GM19397 (cell line): ENCODE results near the gene PYGM.
A peak's percentile ranks its signal among the peaks of the same experiment; 100 is the strongest.

Experiments used
- ATAC-seq: cut with Tn5 transposase; IDR thresholded peaks from one replicate; pipeline ENCODE4 v1.9.1; 2021; ENCODE audit warnings: mild to moderate bottlenecking, moderate library complexity; ENCODE audit not compliant: unreplicated experiment

Gene PYGM

DNA sequence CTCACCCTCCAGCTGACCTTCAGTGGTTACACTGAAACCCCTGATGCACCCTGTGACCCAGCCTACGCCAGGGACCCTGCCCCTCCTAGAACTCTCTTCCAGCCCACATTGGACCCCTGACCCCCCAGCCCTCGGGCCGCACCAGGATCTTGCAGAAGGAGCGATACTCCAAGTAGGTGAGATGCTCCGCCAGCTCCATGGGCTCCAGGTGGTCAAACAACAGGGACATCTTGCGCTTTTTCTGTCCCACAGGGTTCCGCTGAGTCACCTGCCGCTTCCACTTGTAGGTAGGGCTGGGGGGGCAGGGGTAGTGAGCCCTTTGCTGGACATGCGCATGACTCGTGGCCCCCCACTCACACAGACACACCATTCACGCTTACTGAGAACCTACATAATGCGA, 19.9 kb downstream of the PYGM start:
- ATAC-seq = no peak

DNA sequence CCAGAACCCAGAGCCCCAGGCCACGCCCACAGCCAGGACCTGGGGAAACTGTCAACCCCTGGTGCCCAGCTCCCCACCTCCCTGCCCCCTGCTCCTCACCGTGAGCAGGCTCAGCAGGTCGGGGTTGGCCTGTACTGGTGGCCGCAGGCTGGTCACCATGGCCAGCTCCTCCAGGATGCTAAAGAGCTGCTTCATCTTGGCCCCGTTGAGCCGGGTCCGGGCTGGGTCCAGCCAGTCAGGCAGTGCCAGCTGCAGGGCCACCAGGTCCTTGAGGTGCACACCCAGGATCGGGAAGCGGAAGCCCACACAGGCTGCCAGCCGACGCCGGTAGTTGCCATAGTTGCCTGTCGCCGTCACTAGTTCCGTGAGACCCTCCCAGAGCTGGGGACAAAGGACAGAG, 23.1 kb downstream of the PYGM start:
- no peak for ATAC-seq

DNA sequence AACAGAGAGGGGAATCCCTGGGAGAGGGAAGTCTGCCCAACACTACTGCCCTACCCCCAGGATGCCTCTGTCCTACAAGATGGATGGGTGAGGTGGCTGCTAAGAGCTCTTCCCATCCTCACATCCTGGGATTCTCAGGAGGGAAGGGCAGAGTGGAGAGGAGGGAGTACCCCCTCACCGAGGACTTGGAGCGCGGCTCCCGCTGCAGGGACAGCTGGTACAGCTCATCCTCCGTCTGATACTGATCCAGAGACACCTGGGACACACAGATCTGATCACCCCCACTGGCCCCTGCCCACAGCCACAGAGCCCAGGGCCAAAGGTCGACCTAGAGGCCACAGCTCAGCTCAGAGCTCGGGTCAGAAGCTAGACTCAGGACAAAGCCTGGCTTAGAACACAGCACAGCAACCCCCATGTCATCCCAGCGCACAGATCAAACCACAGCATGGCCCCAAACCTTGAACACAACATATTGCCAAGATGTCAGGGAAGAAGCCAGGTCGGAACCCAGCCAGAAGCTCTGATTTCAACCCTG, 24.0 kb downstream of the PYGM start:
- no peak for ATAC-seq

DNA sequence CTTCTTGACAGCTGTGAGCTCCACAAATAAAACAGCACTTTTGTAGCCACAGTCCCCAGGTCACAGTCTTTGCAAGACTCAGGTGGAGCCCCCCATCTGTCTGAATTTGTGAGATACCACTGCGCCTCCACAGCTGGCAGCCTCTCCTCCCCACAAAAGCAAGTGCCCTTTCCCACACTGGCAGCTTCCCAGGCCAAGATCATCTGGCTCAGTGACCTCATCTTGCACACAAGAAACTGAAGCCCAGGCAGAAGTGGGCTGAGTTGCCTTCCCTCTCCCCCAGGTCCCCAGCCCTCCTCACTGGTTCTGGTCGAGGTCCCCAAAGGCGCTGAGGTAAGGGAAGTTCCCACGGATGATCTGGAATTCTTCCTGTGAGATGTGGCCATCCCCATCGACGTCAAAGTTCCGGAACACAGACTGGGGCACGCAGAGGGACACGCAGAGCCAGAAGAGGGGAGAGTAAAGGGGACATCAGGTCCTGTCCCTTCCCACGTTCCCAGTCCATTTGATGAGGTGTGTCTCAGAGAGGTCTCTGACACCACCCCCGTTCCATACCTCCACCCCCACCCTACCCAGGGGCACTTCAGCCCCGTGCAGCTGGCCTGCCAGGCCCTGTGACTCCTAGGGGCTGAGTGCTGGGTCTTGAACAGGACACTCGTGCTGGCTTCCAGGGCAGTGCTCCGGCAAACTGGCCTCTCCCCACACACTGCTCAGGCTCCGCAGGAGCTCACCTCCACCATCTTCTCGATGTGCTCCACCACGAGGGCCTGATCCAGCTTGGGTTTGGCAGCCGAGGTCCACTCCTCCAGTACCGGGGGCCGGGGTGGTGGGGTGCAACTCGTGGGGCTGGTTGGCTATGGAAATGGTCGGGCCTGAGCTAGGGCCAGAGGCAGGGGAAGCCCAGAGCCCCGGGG, 24.7 kb downstream of the PYGM start:
- no peak for ATAC-seq

DNA sequence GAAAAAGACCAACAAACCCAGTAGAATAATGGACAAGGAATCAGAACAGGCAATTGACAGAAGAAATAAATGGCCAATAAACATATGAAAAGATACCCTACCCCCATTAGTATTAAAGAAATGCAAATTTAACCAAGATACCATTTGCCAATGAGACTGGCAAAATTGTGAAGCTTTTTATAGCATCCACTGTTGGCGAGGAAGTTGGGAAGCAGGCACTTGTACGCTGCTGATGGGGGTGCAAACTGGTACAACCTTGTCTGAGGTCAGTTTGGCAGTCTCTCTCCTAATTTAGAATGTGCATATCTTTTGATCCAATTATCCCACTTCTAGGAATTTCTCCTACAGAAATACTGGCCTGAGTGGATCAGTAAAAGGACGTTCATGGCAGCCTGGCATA, 28.2 kb downstream of the PYGM start:
- ATAC-seq = no peak

DNA sequence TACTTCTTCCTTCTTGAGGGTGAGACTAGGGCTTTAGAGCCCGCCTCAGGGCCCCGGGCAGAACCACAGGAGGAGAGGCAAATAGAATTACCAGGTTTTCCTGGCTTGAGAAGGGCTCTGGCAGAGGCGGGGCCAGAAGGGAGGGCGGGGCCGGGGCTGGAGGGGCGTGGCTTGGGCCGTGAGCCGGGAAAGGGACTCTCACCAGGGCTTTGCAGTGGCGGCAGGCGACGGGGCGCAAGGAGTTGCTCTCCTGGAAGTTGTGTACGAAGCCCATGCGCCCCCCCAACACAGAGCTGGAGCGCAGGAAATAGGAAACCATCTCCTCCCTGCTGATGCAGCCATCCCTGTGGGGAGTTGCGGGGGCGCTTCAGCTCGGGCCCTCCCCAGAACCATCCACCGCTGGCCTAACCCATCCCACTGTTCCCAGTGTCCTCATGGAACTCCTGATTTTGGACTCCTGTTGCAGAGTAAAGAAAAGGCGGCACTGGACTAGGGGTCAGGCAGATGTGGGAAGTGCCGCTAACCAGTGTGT, 29.9 kb downstream of the PYGM start:
- no peak for ATAC-seq

DNA sequence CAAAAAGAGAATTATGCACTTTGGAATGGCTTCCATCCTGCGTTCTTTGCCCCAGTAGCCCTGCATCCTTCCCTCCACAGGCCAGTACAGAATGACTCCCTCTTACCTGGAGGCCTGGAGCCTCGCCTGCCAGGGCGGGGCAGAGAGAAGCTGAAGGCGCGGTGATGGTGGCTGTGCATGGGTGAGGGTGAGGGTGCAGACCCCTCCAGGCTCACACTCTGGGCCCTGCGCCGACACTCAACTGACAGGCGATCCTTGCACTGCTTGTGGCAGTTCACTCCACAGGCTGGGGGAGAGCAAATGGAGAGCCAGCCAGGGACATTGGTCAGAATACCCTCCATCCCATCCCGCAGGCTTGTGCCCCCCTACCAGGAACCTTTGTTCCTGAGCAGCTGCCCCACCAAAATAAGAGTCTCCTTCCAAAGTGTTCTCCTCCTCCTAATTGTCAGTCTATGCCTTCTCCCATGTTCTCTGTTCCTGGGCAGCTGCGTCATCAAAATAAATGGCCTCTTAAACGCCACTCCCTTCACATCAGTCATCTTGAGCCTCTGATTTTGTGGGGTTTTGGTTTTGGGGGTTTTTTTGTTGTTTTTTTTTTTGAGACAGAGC, 30.9 kb downstream of the PYGM start:
- no peak for ATAC-seq

DNA sequence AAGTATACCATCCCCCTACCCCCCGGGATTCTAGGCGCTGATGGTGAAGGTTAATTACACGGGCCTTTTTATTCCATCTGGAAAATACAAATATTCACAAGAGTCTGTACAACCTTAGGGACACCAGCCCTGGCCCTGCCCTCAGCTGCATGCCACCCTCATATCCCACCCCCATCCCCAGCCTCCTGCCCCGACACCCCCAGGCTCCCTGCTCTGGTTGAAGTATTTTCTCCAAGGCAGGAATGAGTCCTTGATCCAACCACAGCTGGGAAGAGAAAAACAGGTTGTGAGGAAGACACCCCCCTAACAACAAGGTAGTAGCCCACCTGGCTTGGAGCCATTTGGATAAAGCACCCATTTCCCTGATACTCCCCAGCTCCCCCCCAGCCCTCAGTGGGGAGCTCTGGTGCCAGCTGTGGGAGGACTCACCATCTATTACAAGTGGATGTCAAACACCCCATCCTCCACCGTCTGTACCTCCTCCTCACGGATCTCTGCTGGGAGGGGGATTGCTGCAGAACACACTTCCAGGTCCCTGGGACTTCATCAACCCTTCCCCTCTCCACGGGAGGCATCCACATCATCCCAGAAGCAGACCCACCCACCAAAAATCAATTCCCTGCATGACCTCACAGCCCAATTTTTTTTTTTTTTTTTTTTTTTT, 32.8 kb downstream of the PYGM start:
- ATAC-seq = no peak

DNA sequence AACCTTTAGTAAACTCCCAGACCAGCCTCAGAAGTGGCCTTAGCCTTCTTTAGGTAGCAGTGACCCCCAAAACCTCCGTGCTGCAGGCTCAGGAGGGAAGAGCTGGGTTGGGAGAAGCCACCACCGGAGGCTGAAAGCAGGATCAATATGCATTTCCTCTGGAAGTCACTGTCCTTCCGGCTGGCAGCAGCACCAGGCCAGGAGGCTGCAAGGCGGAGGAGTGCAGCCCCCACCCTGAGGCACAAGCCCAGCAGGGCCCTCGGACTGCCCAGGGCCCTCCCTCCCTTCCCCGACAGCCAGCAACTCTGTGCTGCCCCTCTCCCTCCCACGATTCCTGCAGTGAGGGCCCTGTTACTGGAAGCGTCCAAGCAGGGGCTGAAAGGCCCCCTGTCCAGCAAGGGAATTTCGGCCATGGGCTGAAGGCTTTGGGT, 33.5 kb downstream of the PYGM start:
- ATAC-seq = no peak

DNA sequence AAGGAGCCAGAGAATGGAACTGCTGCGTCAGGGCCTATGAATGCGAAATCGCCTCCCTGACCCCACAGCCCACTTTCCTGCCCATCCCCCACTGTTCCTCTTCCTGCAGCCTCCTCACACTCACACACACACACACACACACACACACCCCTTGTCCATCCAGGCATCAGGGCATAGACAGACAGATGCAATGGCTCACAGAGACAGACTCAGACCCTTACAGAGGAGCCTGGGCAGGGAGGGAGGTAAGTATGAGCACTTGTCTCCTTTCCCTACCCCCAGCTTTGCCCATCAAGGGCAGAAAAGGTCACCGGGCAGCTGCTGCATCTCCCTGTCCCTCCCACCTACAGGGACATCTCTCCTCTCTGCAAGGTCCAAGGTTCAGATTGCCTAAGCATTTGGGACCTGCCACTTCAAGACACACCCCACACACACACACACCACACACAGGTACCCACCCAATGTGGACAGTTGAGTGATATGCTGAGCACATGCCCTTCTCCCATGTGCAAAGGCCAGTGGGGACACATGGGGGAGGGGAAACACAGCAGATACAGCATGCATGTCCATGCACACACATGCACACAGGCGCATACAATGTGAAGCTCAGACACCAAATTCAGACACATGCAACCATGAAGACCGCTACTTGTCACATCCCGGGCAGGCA, 34.8 kb downstream of the PYGM start:
- no peak for ATAC-seq

DNA sequence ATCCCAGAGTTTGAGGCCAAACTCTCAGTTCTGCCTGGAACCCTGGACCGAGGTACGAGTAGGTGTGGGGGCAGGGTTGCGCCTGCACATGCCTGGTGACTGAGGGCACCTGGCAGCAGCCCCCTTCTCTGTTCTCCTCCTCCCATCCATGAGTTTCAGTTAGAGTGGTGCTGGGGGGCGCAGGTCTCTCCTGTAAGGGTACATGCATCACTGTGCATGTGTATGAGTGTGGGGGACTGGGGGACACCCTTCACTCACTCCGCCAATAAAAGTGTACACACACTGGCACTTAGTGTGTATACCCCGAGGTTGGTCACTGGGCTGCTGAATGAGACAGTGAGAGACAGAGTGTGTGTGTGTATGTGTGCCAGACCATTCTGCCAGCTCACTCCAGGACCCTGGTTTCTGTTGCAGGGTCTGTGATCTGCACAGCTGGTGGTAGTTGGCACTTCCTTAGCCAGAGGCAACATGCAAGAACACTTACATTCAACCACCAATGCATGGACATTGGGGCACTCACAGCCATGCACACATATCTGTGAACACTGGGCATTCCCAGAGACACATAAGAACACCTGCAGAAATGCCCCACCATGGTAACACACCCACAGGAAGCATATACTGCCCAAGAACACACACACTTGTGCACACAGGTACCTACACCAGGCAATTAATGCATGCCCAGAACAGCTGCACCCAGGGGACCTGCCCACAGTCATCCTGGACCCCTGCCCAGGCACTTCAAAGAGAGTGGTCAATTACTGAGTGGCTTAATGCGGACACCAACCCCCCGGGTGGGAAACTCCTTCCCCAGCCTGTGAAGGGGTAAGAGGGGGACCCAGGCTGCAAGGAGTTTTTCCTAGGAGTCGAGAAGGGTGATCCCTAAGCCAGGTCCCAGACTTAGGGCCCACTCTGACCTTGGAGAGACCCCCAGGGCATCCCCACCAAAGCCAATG, 35.6 kb downstream of the PYGM start:
- no peak for ATAC-seq

DNA sequence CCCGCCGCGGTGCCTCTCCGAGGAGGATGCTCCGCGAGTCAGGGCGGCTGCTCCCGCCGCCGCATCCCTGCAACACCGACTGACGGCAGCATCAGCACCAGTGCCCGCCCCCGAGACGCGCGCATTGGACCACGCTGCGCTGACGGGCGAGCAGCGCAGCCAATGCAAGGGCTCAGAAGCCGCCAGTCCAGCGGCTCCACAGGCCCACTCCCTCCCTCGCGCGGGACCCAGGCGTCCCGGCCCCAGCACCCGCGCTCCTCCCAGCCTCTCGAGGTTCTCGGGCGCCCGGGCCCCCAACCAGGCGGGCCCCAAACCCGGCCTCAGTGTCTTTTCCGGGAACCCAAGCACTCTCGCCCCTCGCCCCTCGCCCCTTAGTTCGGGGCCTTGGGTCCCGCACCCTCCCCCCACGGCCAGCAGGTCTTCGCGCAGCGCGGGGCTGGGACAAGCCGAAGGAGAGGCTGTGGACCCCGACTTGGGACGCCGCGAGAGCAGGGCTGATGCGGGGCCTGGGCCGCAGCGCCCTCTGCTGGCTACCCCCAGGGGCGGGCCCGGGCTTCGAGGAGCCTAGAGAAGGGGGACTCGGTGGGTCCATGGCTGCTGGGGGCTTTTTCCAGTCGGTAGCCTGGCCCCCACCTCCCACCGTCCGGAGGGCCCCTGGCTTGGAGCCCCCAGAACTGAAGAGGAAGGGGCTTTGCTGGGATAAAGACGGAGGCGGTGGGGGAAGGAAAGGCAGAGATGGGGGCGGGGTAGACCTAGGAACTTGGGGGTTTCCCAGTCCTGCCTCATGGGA, 36.5 kb downstream of the PYGM start, which contains the start of gene NRXN2:
NRXN2 (minus strand) TSS at position 81 of the 790 bp plus-strand sequence. CDS start 9,498 bp downstream, outside the sequence.
- ATAC-seq = peak; percentile 91

DNA sequence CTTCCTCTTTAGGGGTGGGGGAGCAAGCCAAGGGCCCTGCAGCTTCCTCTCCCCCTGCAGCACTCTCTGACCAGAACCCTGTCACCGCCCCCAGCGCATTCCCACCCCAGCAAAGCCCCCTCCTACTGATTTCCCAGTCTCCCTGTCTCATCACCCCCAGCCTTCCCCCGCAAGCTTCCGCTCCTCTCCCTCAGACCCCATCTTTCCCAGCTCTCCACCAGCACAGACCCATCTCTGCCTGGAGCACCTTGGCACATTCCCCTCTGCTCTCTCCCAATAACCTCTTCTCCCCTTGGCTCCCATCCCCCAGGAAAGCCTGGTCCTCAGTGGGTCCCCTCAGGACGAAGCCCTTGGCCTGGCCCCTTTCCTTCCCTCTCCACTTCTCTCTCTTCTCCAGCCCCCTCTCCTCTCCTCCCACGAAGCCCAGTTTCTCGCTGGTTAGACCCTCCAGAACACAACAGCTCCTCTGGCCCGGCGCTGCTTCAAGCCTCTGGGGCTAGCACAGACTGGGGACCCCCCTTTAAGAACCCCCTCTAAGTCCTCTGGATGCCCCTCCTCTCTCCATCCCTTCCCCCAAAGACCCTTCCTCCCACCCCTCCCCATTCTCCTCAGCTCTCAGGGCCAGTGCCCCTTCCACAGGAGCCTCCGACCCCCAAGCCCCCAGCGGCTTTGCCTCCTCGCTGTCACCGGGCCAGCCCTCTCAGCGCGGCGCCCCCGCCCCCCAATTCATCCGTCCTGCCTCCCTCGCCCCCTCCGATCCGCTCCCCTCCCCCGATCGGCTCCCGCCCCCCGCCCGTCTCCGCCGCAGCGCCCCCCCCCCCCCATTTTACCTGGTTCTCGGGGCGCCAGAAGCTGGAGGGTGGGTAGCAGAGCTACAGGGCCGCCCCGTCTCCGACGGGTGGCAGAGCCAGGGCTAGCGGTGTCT, 37.4 kb downstream of the PYGM start:
- no peak for ATAC-seq

DNA sequence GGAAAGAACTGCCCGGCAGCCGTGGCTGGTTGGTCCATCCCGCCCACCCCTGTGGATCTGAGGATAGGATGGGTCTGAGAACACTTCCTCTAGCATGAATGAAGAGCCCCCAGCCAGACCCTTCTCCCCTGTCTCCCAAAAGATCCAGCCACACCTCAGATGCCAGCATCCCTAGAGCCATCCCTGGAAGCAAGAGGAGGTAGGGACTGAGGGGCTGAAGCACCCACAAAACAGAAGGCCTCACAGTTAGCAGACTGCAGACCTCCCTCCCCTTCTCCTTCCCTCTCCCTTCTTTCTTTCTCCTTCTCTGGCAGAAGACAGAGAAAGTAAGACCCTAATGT, 38.4 kb downstream of the PYGM start:
- no peak for ATAC-seq

DNA sequence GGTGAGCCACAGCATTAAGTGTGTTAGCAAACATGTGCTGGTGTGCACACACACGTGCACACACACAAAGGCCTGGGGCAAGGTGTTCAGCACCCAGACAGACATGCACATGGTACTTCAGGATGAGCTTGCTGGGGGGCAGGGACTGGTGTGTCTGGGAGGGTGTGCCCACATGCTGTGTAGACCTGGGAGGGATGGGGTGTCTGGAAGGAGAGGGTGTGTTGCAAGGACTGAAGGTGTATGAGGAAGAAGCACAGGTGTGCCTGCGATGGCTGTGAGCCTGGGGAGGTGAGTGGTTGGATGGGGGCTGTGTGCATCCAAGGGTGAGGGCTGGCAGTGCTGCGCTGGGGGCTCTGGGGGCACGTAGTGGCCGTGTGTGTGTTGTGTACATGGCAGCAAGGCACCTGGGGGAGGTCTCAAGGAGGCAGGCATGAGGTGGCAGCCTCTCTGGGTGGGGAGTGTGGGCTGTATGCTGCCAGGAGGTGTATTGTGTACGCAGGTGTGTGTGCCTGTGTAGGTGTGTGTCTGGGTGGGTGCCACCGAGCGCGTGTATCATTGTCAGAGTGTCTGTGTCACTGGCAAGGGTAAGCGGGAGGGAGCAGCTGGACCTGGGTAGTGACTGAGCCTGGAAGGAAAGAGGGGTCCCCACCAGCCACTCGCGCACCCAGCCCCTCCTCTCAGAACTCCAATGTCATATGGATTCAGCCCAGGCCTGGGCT, 39.0 kb downstream of the PYGM start:
- no peak for ATAC-seq

DNA sequence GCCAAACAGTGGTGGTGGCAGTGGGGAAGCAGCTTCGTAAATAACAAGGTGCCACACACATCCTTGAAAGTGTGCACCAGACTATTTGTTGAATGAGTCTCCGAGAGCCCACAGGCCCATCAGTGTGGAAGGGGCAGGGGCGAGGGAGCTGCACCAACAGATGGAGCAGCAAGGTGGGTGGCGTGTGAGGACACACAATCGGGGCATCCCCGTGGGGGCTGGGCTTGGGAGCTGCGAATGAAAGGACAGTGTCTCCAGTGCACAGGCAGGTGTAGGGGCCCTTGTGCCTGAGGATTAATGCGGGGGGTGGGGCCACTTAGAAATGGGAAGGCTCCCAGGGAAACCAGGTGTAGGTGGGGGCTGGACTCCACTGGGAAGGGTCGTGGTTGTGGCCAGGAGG, 39.6 kb downstream of the PYGM start:
- no peak for ATAC-seq

DNA sequence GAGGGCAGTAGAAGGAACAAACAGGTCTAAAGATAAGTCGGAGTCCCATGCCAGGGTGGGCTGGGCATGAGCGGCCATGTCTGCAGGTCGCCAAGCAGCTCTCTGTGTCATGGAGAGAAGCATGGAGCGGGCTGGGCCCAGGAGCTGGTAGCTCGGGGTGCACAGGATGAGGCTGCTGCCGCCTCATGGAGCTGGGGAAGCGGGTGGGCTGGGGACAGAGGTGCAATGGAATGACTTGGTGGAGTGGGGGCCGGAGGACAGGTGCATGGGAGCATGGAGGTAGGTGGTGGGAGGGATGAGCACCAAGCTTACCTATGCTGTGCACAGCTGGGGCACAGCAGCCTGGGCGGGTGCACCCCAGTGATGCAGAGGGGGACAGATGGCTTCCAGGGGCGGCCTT, 40.4 kb downstream of the PYGM start:
- no peak for ATAC-seq
